CD4-positive, alpha-beta T cell (primary cell): Measurements from ENCODE around the gene WDR5B. TPM values are rescaled to one million over a fixed set of nuclear protein-coding genes. Genes with fewer than 3 reads are reported as not detected.

ENCODE experiments used
- ATAC-seq: fragments of 200-7000 bp; cut with Tn5 transposase; one replicate; pipeline ENCODE4 v1.10.0; 2022; ENCODE audit warnings: mild to moderate bottlenecking; ENCODE audit not compliant: poor library complexity
- CTCF ChIA-PET: fragments of 350-600 bp; sonication (Branson Sonifier 250); formaldehyde crosslinking; loops from one replicate; lab custom pipeline; 2021; ENCODE audit warnings: antibody characterized with exemption, inconsistent platforms; lab: Charles Lee
- POLR2A ChIA-PET: fragments of 350-600 bp; sonication (Branson Sonifier 250); formaldehyde crosslinking; loops from one replicate; lab custom pipeline; 2021; ENCODE audit warnings: antibody characterized with exemption, inconsistent platforms; lab: Charles Lee
- DNase-seq, 14 experiments: peaks; one replicate each; pipeline ENCODE4 v3.0.0-alpha.2; 2013 to 2020; ENCODE audit warnings: mixed read lengths in 2 of 14
- H3K27ac ChIP-seq, 2 donors: one replicate each; pipeline versions ENCODE4 v1.5.1 to v1.7.0; 2013; ENCODE audit warnings: low read length in 2 of 2, low read depth in 1 of 2, mild to moderate bottlenecking in 1 of 2
- H3K27me3 ChIP-seq, 2 experiments: 1 replicate in 1 of 2; 2 replicates in 1 of 2; pipeline versions ENCODE4 v1.6.1 to v1.7.0; 2013; ENCODE audit warnings: low read length in 2 of 2, control low read depth in 1 of 2, mild to moderate bottlenecking in 1 of 2, moderate library complexity in 1 of 2; ENCODE audit not compliant: insufficient read depth in 2 of 2, control insufficient read depth in 1 of 2
- H3K36me3 ChIP-seq: one replicate; pipeline ENCODE4 v1.6.1; 2013; ENCODE audit warnings: low read length, control low read depth; ENCODE audit not compliant: insufficient read depth
- H3K4me1 ChIP-seq: one replicate; pipeline ENCODE4 v1.6.1; 2013; ENCODE audit warnings: low read length, control low read depth; ENCODE audit not compliant: insufficient read depth
- H3K4me3 ChIP-seq: one replicate; pipeline ENCODE4 v1.5.1; 2013; ENCODE audit warnings: mild to moderate bottlenecking, low read length, moderate library complexity
- H3K9me3 ChIP-seq, 2 experiments: 1 replicate in 1 of 2; 2 replicates in 1 of 2; pipeline versions ENCODE4 v1.6.1 to v1.7.0; 2013; ENCODE audit warnings: low read length in 2 of 2, mild to moderate bottlenecking in 2 of 2, control low read depth in 1 of 2, moderate library complexity in 1 of 2; ENCODE audit not compliant: control insufficient read depth in 1 of 2, insufficient read depth in 1 of 2
- H3K27ac Mint-ChIP-seq: one replicate; pipeline ENCODE4 v1.8.0; 2020; ENCODE audit warnings: mixed read lengths
- H3K27me3 Mint-ChIP-seq: one replicate; pipeline ENCODE4 v1.8.0; 2021; ENCODE audit warnings: mixed read lengths
- H3K36me3 Mint-ChIP-seq: one replicate; pipeline ENCODE4 v1.8.0; 2021; ENCODE audit warnings: low read depth, mixed read lengths
- H3K4me1 Mint-ChIP-seq: one replicate; pipeline ENCODE4 v1.8.0; 2021; ENCODE audit warnings: low read depth, mixed read lengths
- H3K4me3 Mint-ChIP-seq: one replicate; pipeline ENCODE4 v1.8.0; 2020; ENCODE audit warnings: mild to moderate bottlenecking, mixed read lengths
- H3K9me3 Mint-ChIP-seq: one replicate; pipeline ENCODE4 v1.8.0; 2020; ENCODE audit warnings: mixed read lengths
- intact Hi-C, 2 experiments: fragments of 100-400 bp; cut with DNase I in 1 of 2; cut with micrococcal nuclease in 1 of 2; formaldehyde crosslinking; loops; one replicate each; pipeline versions ENCODE4 v1.15.1 to v1.9.0; 2023 to 2025; cut with DNase I, micrococcal nuclease
- total RNA-seq, 174 experiments: library from RNA in 2 of 174; stranded (reverse) in 2 of 174; gene quantifications; one replicate each; pipeline ENCODE4 v1.2.3 and lab custom pipeline; 2021 to 2026
- TF ChIP-seq, protein P1 (sequence below): fragments of 200-600 bp; IDR thresholded peaks from one replicate; pipeline ENCODE4 v1.8.0; 2022; ENCODE audit warnings: antibody characterized with exemption, mild to moderate bottlenecking

WDR5B gene
- total RNA-seq, 2 experiments from 2014 or later, result 2.3 to 2.4 TPM

DNA sequence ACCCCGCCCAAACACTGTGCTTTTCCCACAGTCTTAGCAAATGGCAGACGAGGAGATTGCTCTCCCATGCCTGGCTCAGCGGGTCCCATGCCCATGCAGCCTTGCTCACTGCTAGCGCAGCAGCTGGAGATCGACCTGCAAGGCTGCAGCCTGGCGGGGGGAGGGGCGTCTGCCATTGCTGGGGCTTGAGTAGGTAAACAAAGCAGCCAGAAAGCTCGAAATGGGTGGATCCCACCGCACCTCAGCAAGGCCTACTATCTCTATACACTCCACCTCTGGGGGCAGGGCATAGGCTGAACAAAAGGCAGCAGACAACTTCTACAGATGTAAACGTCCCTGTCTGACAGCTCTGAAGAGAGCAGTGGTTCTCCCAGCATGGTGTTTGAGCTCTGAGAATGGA, 27.2 kb upstream of the WDR5B start:
- Mint-ChIP-seq H3K4me1 (peaks cover 5% of the 10 kb centered on the region), H3K27ac (no peak overlapping the region), H3K36me3 (peaks cover 100% of the 10 kb centered on the region), H3K4me3 (no peak overlapping the region), H3K9me3 (peaks cover 2% of the 10 kb centered on the region), H3K27me3 (no peaks in the 10 kb centered on the region)
- ChIA-PET POLR2A (no interaction called here), CTCF (interaction anchor here (1.7 kb wide), 1 partner anchor 10 kb away, joined by 4 read pairs; no protein-coding TSS in a partner anchor)
- H3K27me3 ChIP-seq, result no peaks in the 10 kb centered on the region
- ATAC-seq (no peak), DNase-seq (no peak)
- no peaks in the 10 kb centered on the region for H3K4me1 ChIP-seq
- no peak overlapping the region for H3K27ac ChIP-seq
- peaks cover 52% of the 10 kb centered on the region for H3K36me3 ChIP-seq
- TF ChIP-seq, protein P1, sequence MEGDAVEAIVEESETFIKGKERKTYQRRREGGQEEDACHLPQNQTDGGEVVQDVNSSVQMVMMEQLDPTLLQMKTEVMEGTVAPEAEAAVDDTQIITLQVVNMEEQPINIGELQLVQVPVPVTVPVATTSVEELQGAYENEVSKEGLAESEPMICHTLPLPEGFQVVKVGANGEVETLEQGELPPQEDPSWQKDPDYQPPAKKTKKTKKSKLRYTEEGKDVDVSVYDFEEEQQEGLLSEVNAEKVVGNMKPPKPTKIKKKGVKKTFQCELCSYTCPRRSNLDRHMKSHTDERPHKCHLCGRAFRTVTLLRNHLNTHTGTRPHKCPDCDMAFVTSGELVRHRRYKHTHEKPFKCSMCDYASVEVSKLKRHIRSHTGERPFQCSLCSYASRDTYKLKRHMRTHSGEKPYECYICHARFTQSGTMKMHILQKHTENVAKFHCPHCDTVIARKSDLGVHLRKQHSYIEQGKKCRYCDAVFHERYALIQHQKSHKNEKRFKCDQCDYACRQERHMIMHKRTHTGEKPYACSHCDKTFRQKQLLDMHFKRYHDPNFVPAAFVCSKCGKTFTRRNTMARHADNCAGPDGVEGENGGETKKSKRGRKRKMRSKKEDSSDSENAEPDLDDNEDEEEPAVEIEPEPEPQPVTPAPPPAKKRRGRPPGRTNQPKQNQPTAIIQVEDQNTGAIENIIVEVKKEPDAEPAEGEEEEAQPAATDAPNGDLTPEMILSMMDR, result no peak
- intact Hi-C loops, result no loop called here
- H3K9me3 ChIP-seq, result no peaks in the 10 kb centered on the region
- H3K4me3 ChIP-seq, result no peak overlapping the region

DNA sequence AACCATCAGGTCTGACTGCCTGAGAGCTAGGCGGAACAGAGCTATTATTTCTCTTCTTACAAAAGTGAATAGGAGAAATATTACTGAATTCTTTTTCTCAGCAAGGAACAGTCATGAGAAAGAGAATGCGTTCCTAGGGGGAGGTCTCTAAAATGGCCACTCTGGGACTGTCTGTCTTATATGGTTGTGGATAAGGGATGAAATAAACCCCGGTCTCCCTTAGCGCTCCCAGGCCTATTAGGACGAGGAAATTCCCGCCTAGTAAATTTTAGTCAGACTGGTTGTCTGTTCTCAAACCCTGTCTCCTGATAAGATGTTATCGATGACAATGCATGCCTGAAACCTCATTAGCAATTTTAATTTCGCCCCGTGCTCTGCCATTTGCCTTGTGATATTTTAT, 20.1 kb upstream of the WDR5B start:
- intact Hi-C loops, result no loop called here

GRCh38 chr3:122430371-122430770, 14.5 kb upstream of the WDR5B start:
- TF ChIP-seq, protein P1, result no peak
- Mint-ChIP-seq H3K9me3 (peaks cover 5% of the 10 kb centered on the region), H3K27me3 (no peaks in the 10 kb centered on the region), H3K27ac (no peak overlapping the region), H3K36me3 (peaks cover 94% of the 10 kb centered on the region), H3K4me3 (no peak overlapping the region), H3K4me1 (no peaks in the 10 kb centered on the region)
- ATAC-seq (no peak), DNase-seq (no peak)
- H3K27ac ChIP-seq, result no peak overlapping the region
- no peaks in the 10 kb centered on the region for H3K4me1 ChIP-seq
- H3K27me3 ChIP-seq, result no peaks in the 10 kb centered on the region
- ChIA-PET POLR2A (interaction anchor here (4.4 kb wide), 1 partner anchor 14 kb away, joined by 19 read pairs; the partner anchor contains the start of gene WDR5B), CTCF (no interaction called here)
- no peak overlapping the region for H3K4me3 ChIP-seq
- peaks cover 71% of the 10 kb centered on the region for H3K36me3 ChIP-seq
- intact Hi-C loops, result no loop called here
- H3K9me3 ChIP-seq, result peaks cover 4 to 5% of the 10 kb centered on the region in 2 experiments

More for the DNA sequence above, 20.1 kb upstream of the WDR5B start:
- H3K9me3 Mint-ChIP-seq, result peaks cover 5% of the 10 kb centered on the region
- H3K27me3 Mint-ChIP-seq, result no peaks in the 10 kb centered on the region
- DNase-seq, result no peak
- ChIA-PET POLR2A (interaction anchor here (1.5 kb wide), 1 partner anchor 20 kb away, joined by 4 read pairs; the partner anchor contains the start of gene WDR5B), CTCF (interaction anchor here (0.7 kb wide), 1 partner anchor 349 kb away, joined by 3 read pairs; no protein-coding TSS in a partner anchor)
- Histone ChIP-seq H3K27me3 (no peaks in the 10 kb centered on the region), H3K4me1 (no peaks in the 10 kb centered on the region), H3K9me3 (peaks cover 7 to 14% of the 10 kb centered on the region in 2 experiments), H3K36me3 (peaks cover 76% of the 10 kb centered on the region), H3K4me3 (no peak overlapping the region), H3K27ac (no peak overlapping the region)
- H3K27ac Mint-ChIP-seq, result no peak overlapping the region
- TF ChIP-seq, protein P1, result no peak
- H3K4me1 Mint-ChIP-seq, result no peaks in the 10 kb centered on the region
- no peak overlapping the region for H3K4me3 Mint-ChIP-seq
- H3K36me3 Mint-ChIP-seq, result peaks cover 94% of the 10 kb centered on the region
- ATAC-seq, result no peak
